NCI-H2227 treated with DMSO at 0.1 percent for 48 hours (cell line): ENCODE data around the gene SHROOM3.

Experiments used
- DNase-seq: peaks from one replicate; lab custom pipeline; 2025; lab: John Stamatoyannopoulos, UW

Gene SHROOM3

DNA sequence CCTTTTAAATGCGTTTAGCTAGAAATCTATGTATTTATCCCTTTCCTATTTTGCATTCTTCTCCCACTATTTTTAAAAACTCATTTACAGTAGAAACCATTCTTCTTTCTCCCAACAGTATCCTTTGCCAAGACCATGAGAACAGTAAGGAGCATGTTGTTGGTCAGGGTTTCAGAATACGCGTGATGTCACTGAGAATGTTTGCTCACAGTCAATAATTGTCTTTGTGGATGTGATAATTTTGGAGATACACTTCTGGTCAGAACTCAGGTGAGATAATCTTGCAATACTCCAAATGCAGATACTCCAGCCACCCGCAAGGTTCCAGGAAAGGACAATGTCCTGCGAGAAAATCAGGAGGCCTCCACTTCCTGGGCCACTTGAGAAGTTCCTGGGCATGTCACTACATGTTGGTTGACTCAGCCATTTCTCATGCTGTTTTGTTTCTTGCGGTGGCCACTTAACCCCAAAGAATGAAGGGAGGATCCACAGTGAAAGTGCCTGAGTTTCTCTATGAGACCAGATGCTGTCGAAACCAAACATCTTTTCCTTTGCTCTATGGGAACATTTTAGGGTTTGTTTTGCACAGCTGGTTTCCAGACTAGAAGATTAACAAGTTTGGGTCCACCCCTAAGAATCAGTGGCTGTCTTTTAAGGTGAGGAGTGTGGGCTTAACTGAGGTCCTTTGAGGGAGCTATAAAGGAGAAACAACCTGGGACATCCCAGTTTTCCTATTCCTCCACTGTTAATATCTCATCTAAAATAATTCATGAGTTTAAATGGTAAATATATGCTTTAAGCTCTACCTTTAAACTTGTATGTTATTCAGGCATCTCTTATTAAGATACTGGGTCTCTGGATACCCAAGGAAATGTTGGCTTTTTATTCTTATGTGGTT, 346.9 kb downstream of the SHROOM3 start:
- no peak for DNase-seq

GRCh38 chr4:76782837-76783236, 347.8 kb downstream of the SHROOM3 start:
- no peak for DNase-seq

DNA sequence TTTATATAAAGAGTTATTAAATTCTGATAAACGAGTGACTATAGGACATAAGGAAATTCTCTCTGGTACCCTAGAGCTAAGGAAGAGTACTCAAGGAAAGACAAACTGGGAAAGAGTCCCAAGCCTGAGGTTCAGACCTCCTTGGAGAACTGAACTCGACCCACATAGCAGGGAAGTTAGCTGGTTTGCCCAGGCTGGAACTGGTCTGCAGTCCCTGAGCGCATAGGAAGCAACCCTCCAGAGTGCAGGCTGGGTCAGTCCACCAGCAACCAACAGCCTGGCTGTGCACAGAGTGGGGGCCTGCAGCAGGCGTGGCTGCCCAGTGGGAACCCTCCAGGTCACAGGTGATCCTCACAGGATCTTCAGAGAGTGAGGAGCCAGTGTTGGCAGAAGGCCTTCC, 348.8 kb downstream of the SHROOM3 start:
- no peak for DNase-seq

- no peak for DNase-seq
Observed at GRCh38 chr4:76784237-76784636, 349.2 kb downstream of the SHROOM3 start.

- no peak for DNase-seq
Observed at GRCh38 chr4:76787898-76788297, 352.9 kb downstream of the SHROOM3 start.

DNA sequence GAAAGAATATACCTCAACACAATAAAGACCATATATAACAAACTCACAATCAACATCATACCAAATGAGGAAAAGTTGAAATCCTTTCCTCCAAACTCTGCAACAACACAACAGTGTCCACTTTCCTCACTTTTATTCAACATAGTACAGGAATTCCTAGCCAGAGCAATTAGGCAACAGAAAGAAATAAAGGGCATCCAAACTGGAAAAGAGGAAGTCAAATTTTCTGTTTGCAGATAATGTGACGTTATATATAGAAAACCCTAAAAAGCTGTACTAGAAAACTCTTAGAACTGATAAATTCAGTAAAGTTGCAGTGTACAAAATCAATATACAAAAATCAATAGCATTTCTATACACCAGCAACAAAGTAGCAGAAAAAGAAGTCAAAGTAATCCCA, 355.3 kb downstream of the SHROOM3 start:
- DNase-seq: no peak

GRCh38 chr4:76791479-76791878, 356.4 kb downstream of the SHROOM3 start:
- DNase-seq: no peak

DNA sequence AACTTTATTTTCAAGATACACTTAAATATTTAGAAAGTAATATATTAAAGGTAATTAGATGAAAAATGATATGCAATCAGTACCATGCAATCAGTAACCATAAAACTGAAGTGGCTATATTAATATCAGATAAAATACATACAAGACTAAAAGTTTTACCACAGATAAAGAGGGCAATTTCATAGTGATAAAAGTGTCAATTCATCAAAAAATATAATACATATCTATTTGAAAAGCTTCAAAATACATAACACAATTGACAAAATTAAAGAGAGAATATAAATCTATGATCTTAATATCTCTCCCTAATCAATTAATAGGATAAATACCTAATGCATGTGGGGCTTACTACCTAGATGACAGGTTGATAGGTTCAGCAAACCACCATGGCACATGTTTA, 357.4 kb downstream of the SHROOM3 start:
- DNase-seq: no peak

- DNase-seq: no peak
Observed at GRCh38 chr4:76795243-76795642, 360.2 kb downstream of the SHROOM3 start.

DNA sequence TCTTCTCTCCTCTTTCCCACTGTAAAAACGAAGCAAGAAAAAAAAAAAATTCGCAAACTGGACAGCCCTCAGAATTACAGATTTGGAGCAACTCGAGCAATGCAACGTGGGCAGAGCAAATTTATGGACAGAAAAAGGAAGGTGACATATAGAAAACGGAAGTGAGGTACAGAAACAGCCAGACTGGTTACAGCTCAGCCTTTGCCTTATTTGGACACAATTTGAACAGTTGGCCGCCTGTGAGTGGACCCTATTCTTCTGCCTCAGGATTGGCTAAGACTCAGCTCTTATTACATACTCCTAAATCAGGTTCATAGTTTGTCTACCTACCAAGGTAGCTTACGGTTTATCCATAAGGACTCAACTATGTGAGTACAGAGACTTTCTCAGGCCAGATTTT, 364.1 kb downstream of the SHROOM3 start:
- no peak for DNase-seq

- no peak for DNase-seq
Observed at GRCh38 chr4:76799718-76800117, 364.7 kb downstream of the SHROOM3 start.

- DNase-seq: no peak
Observed at GRCh38 chr4:76800902-76801301, 365.9 kb downstream of the SHROOM3 start.

- DNase-seq: no peak
Observed at GRCh38 chr4:76801621-76802235, 366.7 kb downstream of the SHROOM3 start.

DNA sequence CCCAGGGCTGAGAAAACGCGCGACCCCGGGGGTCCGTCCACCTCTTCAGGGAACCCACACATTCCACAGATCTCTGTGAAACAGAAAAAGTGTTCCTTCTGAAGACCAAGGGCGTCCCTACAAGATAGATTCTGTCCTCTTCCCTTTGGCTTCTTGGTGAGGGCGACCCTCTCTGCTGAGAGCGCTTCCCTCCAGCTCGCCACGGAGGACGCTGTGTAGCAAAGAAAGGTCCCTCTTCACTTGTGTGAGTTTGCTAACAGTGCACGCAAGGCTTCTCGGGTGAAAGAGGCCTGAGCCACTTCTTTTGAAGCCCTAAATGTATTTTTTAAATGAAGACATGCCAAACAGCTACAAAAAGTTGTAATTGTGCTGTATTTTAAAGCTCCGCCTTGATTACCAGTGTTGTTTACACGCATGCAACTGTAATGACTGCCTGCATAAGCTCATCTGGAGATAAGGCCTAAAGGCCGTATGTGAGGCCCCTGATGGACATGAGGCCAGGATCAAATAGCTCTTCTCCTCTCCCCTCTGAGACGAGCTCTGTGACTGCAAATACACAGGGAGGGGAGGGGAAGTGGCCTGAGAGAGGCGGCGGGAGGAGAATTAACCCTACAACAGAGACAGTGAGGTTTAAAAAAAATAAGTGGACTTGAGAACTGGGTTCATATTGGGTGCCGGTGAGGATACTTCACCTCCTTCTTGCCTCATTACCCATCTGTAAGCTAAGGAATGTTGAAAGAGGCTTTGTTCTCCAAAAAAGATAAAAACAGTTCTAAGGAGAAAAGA, 367.4 kb downstream of the SHROOM3 start:
- no peak for DNase-seq

DNA sequence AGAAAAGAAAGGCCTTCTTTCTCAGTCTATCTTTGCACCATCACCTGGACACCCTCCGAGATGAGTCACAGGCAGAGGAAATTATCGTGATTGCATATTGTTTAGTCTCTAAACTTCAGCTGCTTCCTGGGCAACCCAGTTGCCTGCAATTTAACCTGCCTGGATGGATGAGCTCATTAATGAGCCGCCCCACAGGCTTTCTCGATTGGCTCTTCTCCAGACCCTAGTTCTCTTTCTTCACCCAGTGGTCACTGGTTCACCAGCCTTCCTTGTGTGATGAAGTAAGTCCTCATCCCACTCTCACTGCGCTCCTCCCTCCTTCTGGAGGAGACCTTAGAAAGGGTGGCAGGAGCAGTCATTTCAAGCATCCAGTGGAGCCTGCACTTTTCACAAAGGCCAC, 368.5 kb downstream of the SHROOM3 start:
- peak; percentile 1 for DNase-seq

DNA sequence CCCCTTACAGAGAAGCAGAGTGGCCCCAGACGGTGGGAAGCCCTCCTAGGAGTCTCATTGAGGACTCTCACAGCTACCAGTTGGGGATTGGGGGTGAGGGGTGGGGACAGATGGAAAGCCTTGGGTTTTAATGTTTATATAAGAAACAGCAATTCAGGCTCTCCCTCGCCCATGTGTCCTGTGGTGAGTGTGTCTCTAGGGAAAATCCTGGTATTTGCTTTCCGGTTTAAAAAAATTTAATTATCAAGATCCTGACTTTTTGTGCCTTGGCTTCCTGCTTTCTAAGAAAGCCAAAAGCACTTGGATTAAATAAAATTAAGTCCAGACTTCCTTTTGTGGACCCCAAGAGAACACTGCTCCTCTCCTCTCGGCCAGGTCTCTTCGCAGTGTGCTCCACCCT, 369.1 kb downstream of the SHROOM3 start:
- no peak for DNase-seq

GRCh38 chr4:76806346-76806745, 371.3 kb downstream of the SHROOM3 start:
- DNase-seq: no peak

- DNase-seq: no peak
Observed at GRCh38 chr4:76806757-76807156, 371.7 kb downstream of the SHROOM3 start.

DNA sequence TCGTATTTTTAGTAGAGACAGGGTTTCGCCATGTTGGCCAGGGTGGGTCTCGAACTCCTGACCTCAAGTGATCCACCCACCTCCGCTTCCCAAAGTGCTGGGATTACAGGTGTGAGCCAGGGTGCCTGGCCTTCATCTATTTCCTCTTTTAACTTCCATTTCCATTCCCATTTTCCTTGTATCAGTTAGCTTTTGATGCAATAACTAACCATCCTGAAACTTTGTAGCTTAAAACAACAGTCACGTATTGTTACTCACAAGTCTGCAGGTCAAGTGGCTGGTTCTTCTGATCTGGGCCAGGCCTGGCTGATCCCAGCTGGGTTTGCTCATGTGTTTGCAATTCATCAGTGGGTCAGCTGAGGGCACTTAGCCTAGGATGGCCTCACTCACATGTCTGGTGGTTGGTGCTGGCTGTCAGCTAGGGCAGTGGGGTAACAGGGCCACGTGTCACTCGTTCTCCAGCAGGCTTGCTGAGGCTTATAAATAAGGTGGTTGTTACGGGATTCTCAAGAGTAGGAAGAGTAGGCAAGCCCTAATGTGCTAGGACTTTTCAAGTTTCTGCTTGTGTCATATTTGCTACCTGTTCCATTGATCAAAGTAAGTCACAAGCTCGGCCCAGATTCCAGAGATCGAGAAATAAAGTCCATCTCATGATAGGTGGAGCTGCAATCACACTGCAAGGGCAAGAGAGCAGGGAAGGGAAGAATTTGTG, 374.7 kb downstream of the SHROOM3 start:
- DNase-seq: no peak

- DNase-seq: no peak
Observed at GRCh38 chr4:76811604-76812412, 376.8 kb downstream of the SHROOM3 start.

DNA sequence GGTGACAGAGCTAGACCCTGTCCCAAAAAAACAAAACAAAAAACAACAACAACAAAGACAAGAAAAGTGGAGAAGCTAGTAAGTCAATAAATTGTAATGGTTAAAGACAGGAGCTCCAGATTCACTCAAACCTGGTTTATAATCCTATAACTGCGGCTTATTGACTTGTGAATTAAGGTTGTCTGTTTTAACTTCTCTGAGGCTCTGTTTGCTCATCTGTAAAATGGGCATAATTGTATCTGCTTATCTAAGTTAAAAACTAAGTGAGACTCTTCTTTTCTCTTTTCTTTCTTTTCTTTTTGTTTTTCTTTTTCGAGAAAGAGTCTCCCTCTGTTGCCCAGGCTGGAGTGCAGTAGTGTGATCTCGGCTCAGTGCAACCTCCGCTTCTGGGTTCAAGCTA, 378.0 kb downstream of the SHROOM3 start:
- DNase-seq: no peak
